IMR-90 (cell line): ENCODE measurements around the gene WNT3. TPM values are rescaled to one million over a fixed set of nuclear protein-coding genes. Genes with fewer than 3 reads are reported as not detected.

Experiments used
- ATAC-seq: fragments of 200-7000 bp; cut with Tn5 transposase; 2 replicates; pipeline ENCODE4 v1.9.1; 2020; ENCODE audit warnings: low read depth, mild to moderate bottlenecking, moderate library complexity
- BruUV-seq: library from RNA; stranded (reverse); fragments of 400-500 nt; replicated peaks from 2 replicates; lab custom pipeline; 2021; lab: Mats Ljungman, UMichigan
- CTCF ChIA-PET: fragments of 300-600 bp; formaldehyde crosslinking; extraction: SDS; loops from one replicate; lab custom pipeline; 2021; ENCODE audit warnings: antibody characterized with exemption; lab: Yijun Ruan, JAX
- POLR2A ChIA-PET: fragments of 300-600 bp; sonication (Branson Sonifier 250); formaldehyde crosslinking; loops from one replicate; lab custom pipeline; 2022; ENCODE audit warnings: antibody characterized with exemption; ENCODE audit not compliant: unreplicated experiment; lab: Charles Lee
- DNase-seq: peaks from one replicate; pipeline ENCODE4 v3.0.0; 2013
- H2AFZ ChIP-seq: replicated peaks from 2 replicates; pipeline ENCODE3; 2013; ENCODE audit warnings: low read length, mild to moderate bottlenecking; ENCODE audit not compliant: poor library complexity
- H2AK5ac ChIP-seq: 2 replicates; pipeline ENCODE4 v1.6.1; 2013; ENCODE audit warnings: low read depth, low read length, inconsistent platforms
- H2AK9ac ChIP-seq: replicated peaks from 2 replicates; pipeline ENCODE3; 2013; ENCODE audit warnings: mild to moderate bottlenecking, low read depth, low read length, moderate library complexity; ENCODE audit not compliant: poor library complexity
- H2BK120ac ChIP-seq: 2 replicates; pipeline ENCODE4 v1.6.1; 2013; ENCODE audit warnings: low read depth, low read length, inconsistent platforms
- H2BK15ac ChIP-seq: 3 replicates; pipeline ENCODE4 v1.6.1; 2013; ENCODE audit warnings: low read depth, low read length, inconsistent platforms
- H2BK20ac ChIP-seq: 2 replicates; pipeline ENCODE4 v1.6.1; 2013; ENCODE audit warnings: low read depth, mild to moderate bottlenecking, inconsistent platforms, low read length, moderate library complexity
- H2BK5ac ChIP-seq: 2 replicates; pipeline ENCODE4 v1.6.1; 2013; ENCODE audit warnings: mild to moderate bottlenecking, low read depth, low read length, inconsistent platforms; ENCODE audit not compliant: poor library complexity, severe bottlenecking
- H3K14ac ChIP-seq: replicated peaks from 2 replicates; pipeline ENCODE4 v1.6.1; 2013; ENCODE audit warnings: low read depth, low read length, inconsistent platforms
- H3K18ac ChIP-seq: 2 replicates; pipeline ENCODE4 v1.6.1; 2013; ENCODE audit warnings: low read depth, low read length, control low read depth
- H3K23ac ChIP-seq: 2 replicates; pipeline ENCODE4 v1.6.1; 2013; ENCODE audit warnings: low read depth, low read length, inconsistent platforms
- H3K27ac ChIP-seq: 2 replicates; pipeline ENCODE4 v1.5.1; 2013; ENCODE audit warnings: mild to moderate bottlenecking, control low read depth, low read length; ENCODE audit not compliant: insufficient read depth
- H3K27me3 ChIP-seq: 2 replicates; pipeline ENCODE4 v1.6.1; 2013; ENCODE audit warnings: low read length; ENCODE audit not compliant: control insufficient read depth, insufficient read depth
- H3K36me3 ChIP-seq: 2 replicates; pipeline ENCODE4 v1.6.1; 2013; ENCODE audit warnings: low read length, mixed read lengths; ENCODE audit not compliant: control insufficient read depth, insufficient read depth
- H3K4ac ChIP-seq: 2 replicates; pipeline ENCODE4 v1.6.1; 2013; ENCODE audit warnings: low read depth, low read length, inconsistent platforms
- H3K4me1 ChIP-seq: 2 replicates; pipeline ENCODE4 v1.6.1; 2013; ENCODE audit warnings: low read length, mixed read lengths; ENCODE audit not compliant: control insufficient read depth, insufficient read depth
- H3K4me2 ChIP-seq: 2 replicates; pipeline ENCODE4 v1.6.1; 2013; ENCODE audit warnings: low read depth, mild to moderate bottlenecking, control low read depth, low read length, moderate library complexity
- H3K4me3 ChIP-seq: 2 replicates; pipeline ENCODE4 v1.5.1; 2013; ENCODE audit warnings: low read depth, mild to moderate bottlenecking, control low read depth, low read length, moderate library complexity; ENCODE audit not compliant: insufficient read depth
- H3K56ac ChIP-seq: 2 replicates; pipeline ENCODE4 v1.6.1; 2013; ENCODE audit warnings: low read length, inconsistent platforms; ENCODE audit not compliant: insufficient read depth; ENCODE audit errors: extremely low read depth
- H3K79me1 ChIP-seq, 2 experiments: 2 replicates each; pipeline ENCODE4 v1.6.1; 2013; ENCODE audit warnings: low read length in 2 of 2, inconsistent platforms in 1 of 2, low read depth in 1 of 2
- H3K9ac ChIP-seq: 2 replicates; pipeline ENCODE4 v1.6.1; 2013; ENCODE audit warnings: low read depth, low read length, control low read depth
- H3K9me1 ChIP-seq: 2 replicates; pipeline ENCODE4 v1.6.1; 2013; ENCODE audit warnings: low read length, inconsistent platforms; ENCODE audit not compliant: insufficient read depth
- H3K9me3 ChIP-seq: 2 replicates; pipeline ENCODE4 v1.6.1; 2013; ENCODE audit warnings: low read length; ENCODE audit not compliant: control insufficient read depth, insufficient read depth
- H4K20me1 ChIP-seq: 2 replicates; pipeline ENCODE4 v1.6.1; 2013; ENCODE audit warnings: low read length, inconsistent platforms; ENCODE audit not compliant: insufficient read depth
- H4K5ac ChIP-seq: 2 replicates; pipeline ENCODE4 v1.6.1; 2013; ENCODE audit warnings: mild to moderate bottlenecking, low read depth, low read length, control low read depth
- H4K8ac ChIP-seq, 2 experiments: 2 replicates each; pipeline ENCODE4 v1.6.1; 2013; ENCODE audit warnings: low read depth in 2 of 2, low read length in 2 of 2, control low read depth in 1 of 2, inconsistent platforms in 1 of 2
- H4K91ac ChIP-seq: 2 replicates; pipeline ENCODE4 v1.6.1; 2013; ENCODE audit warnings: low read depth, low read length, inconsistent platforms; ENCODE audit not compliant: insufficient read depth
- CEBPB ChIP-seq: IDR thresholded peaks from 2 replicates; pipeline ENCODE4 v1.6.1; 2012; ENCODE audit warnings: low read depth, low read length, improper control_type of control experiment
- MAZ ChIP-seq: IDR thresholded peaks from 2 replicates; pipeline ENCODE4 v1.6.1; 2012; ENCODE audit warnings: low read depth, mild to moderate bottlenecking, low read length, improper control_type of control experiment, moderate library complexity, borderline replicate concordance
- NFE2L2 ChIP-seq: fragments of 150-350 bp; IDR thresholded peaks from 2 replicates; pipeline ENCODE4 v1.6.1; 2016; ENCODE audit warnings: low read depth, mild to moderate bottlenecking, low read length
- POLR2A ChIP-seq: IDR thresholded peaks from 2 replicates; pipeline ENCODE4 v1.6.1; 2012; ENCODE audit warnings: mild to moderate bottlenecking, low read depth, low read length
- RAD21 ChIP-seq: IDR thresholded peaks from 2 replicates; pipeline ENCODE4 v1.6.1; 2012; ENCODE audit warnings: low read length, improper control_type of control experiment
- SMC3 ChIP-seq: fragments of 150-350 bp; IDR thresholded peaks from 2 replicates; pipeline ENCODE4 v1.6.1; 2016; ENCODE audit warnings: low read depth, mild to moderate bottlenecking, antibody characterized with exemption, low read length, moderate library complexity
- WGBS, 2 experiments: methylation state at CpG; one replicate each; pipeline versions ENCODE4 v1.1.5 to v1.1.7; 2013; ENCODE audit warnings: missing lambda C conversion rate in 2 of 2; ENCODE audit not compliant: insufficient read length in 1 of 2; ENCODE audit errors: extremely low coverage in 2 of 2; 5-methylcytosine and 5-hydroxymethylcytosine counted together
- dilution Hi-C: fragments of 300-500 bp; cut with HindIII; formaldehyde crosslinking; loops from one replicate; pipeline ENCODE4 v1.14.3; 2018; ENCODE audit warnings: low sequenced_read_pairs; ENCODE audit not compliant: unreplicated experiment
- in situ Hi-C: fragments of 300-500 bp; cut with MboI; formaldehyde crosslinking; loops from 3 replicates; pipeline ENCODE4 v1.14.3; 2019; ENCODE audit warnings: low sequenced_read_pairs, inconsistent platforms, mixed read lengths
- intact Hi-C: fragments of 100-400 bp; cut with micrococcal nuclease; formaldehyde crosslinking; loops from 2 replicates; pipeline ENCODE4 v1.10.0; 2022
- polyA plus RNA-seq, 3 experiments: library from polyadenylated mRNA; depleted of rRNA; stranded (reverse); fragments of >200 nt; gene quantifications; 2 replicates each; pipeline ENCODE4 v1.2.3, GENCODE V29; 2012; ENCODE audit warnings: low replicate concordance in 1 of 3
- total RNA-seq: library from RNA; depleted of rRNA; stranded (reverse); fragments of >200 nt; gene quantifications from 2 replicates; pipeline ENCODE4 v1.2.3, GENCODE V29; 2012
- TF ChIP-seq, protein P1 (sequence below): fragments of 150-350 bp; IDR thresholded peaks from 2 replicates; pipeline ENCODE4 v1.6.1; 2016; ENCODE audit warnings: low read depth, mild to moderate bottlenecking, low read length, moderate library complexity, borderline replicate concordance
- TF ChIP-seq, protein P2 (sequence below): fragments of 150-350 bp; IDR thresholded peaks from 2 replicates; pipeline ENCODE4 v1.6.1; 2017; ENCODE audit warnings: mild to moderate bottlenecking, antibody characterized with exemption, low read length, low read depth
- TF ChIP-seq, protein P3 (sequence below): conservative IDR thresholded peaks from 2 replicates; pipeline ENCODE4 v1.5.1; 2012; ENCODE audit warnings: mild to moderate bottlenecking, low read depth, low read length, improper control_type of control experiment

Gene WNT3
- total and polyA plus RNA-seq, 2 of the 4 experiments (the other 2 are of a cell fraction): 0.72 to 1.0 TPM

DNA sequence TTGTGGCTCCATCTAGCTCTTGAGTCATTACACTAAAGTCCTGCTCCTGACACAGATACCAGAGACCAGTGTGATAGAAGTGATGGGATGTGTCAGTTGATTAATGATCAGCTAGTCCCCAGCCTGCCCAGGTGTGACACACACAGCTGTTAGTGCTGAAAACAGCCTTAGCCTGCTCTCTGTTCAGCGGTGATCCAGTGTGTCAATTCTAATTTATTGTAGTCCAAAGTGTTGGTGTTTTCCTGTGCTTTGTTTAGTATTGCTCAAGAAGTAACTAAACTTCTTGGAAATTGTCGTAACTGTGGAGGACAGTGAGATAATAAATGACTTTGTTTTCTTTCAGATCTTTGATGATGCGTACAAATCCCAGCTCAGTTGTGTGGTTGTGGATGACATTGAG lies 92.3 kb downstream of the WNT3 start:
- dilution Hi-C loops: no loop called here
- peak overlapping the region; percentile 85 for H2BK5ac ChIP-seq
- peak overlapping the region; percentile 8; the same call in 1 of the 2 replicates for H3K4me2 ChIP-seq
- BruUV-seq: no TSS peak
- DNase-seq (peak; percentile 22), ATAC-seq (no peak)
- no peak overlapping the region for H2AFZ ChIP-seq
- in situ Hi-C loops: loop anchor here (25.0 kb wide), 1 partner anchor 1139 kb away; no protein-coding TSS in a partner anchor
- ChIA-PET POLR2A (no interaction called here), CTCF (interaction anchor here (0.7 kb wide), 1 partner anchor 11 kb away, joined by 3 read pairs; no protein-coding TSS in a partner anchor)
- peak overlapping the region; percentile 32; the same call in 1 of the 2 replicates for H2BK20ac ChIP-seq
- peaks cover 8% of the 10 kb centered on the region; the same call in 1 of the 2 replicates for H3K4me1 ChIP-seq
- H3K9ac ChIP-seq: no peak overlapping the region
- TF ChIP-seq, protein P1, sequence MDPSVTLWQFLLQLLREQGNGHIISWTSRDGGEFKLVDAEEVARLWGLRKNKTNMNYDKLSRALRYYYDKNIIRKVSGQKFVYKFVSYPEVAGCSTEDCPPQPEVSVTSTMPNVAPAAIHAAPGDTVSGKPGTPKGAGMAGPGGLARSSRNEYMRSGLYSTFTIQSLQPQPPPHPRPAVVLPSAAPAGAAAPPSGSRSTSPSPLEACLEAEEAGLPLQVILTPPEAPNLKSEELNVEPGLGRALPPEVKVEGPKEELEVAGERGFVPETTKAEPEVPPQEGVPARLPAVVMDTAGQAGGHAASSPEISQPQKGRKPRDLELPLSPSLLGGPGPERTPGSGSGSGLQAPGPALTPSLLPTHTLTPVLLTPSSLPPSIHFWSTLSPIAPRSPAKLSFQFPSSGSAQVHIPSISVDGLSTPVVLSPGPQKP: no peak
- TF ChIP-seq, protein P2, sequence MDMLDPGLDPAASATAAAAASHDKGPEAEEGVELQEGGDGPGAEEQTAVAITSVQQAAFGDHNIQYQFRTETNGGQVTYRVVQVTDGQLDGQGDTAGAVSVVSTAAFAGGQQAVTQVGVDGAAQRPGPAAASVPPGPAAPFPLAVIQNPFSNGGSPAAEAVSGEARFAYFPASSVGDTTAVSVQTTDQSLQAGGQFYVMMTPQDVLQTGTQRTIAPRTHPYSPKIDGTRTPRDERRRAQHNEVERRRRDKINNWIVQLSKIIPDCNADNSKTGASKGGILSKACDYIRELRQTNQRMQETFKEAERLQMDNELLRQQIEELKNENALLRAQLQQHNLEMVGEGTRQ: no peak
- TF ChIP-seq MAZ (no peak), POLR2A (no peak), RAD21 (no peak), CEBPB (peak; percentile 42), NFE2L2 (no peak), SMC3 (no peak)
- TF ChIP-seq, protein P3, sequence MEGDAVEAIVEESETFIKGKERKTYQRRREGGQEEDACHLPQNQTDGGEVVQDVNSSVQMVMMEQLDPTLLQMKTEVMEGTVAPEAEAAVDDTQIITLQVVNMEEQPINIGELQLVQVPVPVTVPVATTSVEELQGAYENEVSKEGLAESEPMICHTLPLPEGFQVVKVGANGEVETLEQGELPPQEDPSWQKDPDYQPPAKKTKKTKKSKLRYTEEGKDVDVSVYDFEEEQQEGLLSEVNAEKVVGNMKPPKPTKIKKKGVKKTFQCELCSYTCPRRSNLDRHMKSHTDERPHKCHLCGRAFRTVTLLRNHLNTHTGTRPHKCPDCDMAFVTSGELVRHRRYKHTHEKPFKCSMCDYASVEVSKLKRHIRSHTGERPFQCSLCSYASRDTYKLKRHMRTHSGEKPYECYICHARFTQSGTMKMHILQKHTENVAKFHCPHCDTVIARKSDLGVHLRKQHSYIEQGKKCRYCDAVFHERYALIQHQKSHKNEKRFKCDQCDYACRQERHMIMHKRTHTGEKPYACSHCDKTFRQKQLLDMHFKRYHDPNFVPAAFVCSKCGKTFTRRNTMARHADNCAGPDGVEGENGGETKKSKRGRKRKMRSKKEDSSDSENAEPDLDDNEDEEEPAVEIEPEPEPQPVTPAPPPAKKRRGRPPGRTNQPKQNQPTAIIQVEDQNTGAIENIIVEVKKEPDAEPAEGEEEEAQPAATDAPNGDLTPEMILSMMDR: no peak
- H4K91ac ChIP-seq: peak overlapping the region; percentile 25; the same call in 1 of the 2 replicates
- peak overlapping the region; percentile 59; the same call in 1 of the 2 replicates for H3K23ac ChIP-seq
- peak overlapping the region; percentile 66; the same call in 1 of the 2 replicates for H3K18ac ChIP-seq
- no peaks in the 10 kb centered on the region; the same call in 1 of the 2 replicates for H3K36me3 ChIP-seq
- H3K4ac ChIP-seq: peak overlapping the region; percentile 61
- H3K27me3 ChIP-seq: no peaks in the 10 kb centered on the region
- peaks cover 13% of the 10 kb centered on the region; the same call in 1 of the 2 replicates for H3K9me1 ChIP-seq
- intact Hi-C loops: no loop called here
- H4K8ac ChIP-seq: peak overlapping the region in 1 of 2 experiments; percentile 50; a peak in 2 of 4 replicates
- peak overlapping the region; percentile 86 for H2AK5ac ChIP-seq
- no peak overlapping the region for H3K27ac ChIP-seq
- peak overlapping the region; percentile 62; the same call in 1 of the 3 replicates for H2BK15ac ChIP-seq
- no peak overlapping the region for H3K56ac ChIP-seq
- 0 out of 2 replicates have a peak overlapping the region, but pooled peaks have one; percentile 75 for H3K14ac ChIP-seq
- H2AK9ac ChIP-seq: no peak overlapping the region
- H3K4me3 ChIP-seq: no peak overlapping the region
- H2BK120ac ChIP-seq: peak overlapping the region; percentile 44; the same call in 1 of the 2 replicates
- H3K79me1 ChIP-seq: no peaks in the 10 kb centered on the region; a peak in 1 of 4 replicates
- H3K9me3 ChIP-seq: no peaks in the 10 kb centered on the region
- WGBS, 2 experiments: 50% methylated on average over 2 of the region's 3 CpGs; no CpG with 5 or more reads in 1 of the 2 experiments
- H4K20me1 ChIP-seq: no peaks in the 10 kb centered on the region
- no peak overlapping the region for H4K5ac ChIP-seq
